DOHH2 (cell line): ENCODE measurements around the gene MEIS2.

Experiments used
- H3F3A ChIP-seq: fragments of 200-600 bp; sonication (generic), shearing (Covaris generic); 2 replicates; pipeline ENCODE4 v1.6.0; 2016; ENCODE audit warnings: antibody characterized with exemption, mild to moderate bottlenecking; ENCODE audit not compliant: control insufficient read depth, insufficient read depth
- H3K27ac ChIP-seq: fragments of 200-600 bp; sonication (generic); 2 replicates; pipeline ENCODE4 v1.5.1; 2014; ENCODE audit warnings: low read depth, mild to moderate bottlenecking, low read length, moderate library complexity
- H3K27me3 ChIP-seq: fragments of 200-600 bp; sonication (generic); 2 replicates; pipeline ENCODE4 v1.6.1; 2014; ENCODE audit warnings: mild to moderate bottlenecking, low read length, mixed read lengths; ENCODE audit not compliant: control insufficient read depth
- H3K36me3 ChIP-seq: fragments of 200-600 bp; sonication (generic); 2 replicates; pipeline ENCODE4 v1.6.1; 2014; ENCODE audit warnings: mild to moderate bottlenecking, low read length, moderate library complexity, mixed read lengths; ENCODE audit not compliant: control insufficient read depth
- H3K4me1 ChIP-seq: fragments of 200-600 bp; sonication (generic); 2 replicates; pipeline ENCODE4 v1.6.1; 2014; ENCODE audit warnings: mild to moderate bottlenecking, low read length, mixed read lengths; ENCODE audit not compliant: control insufficient read depth
- H3K4me2 ChIP-seq: fragments of 200-600 bp; sonication (generic); 2 replicates; pipeline ENCODE4 v1.6.0; 2014; ENCODE audit warnings: mild to moderate bottlenecking, low read length, moderate library complexity
- H3K4me3 ChIP-seq: fragments of 200-600 bp; sonication (generic); 2 replicates; pipeline ENCODE4 v1.5.1; 2014; ENCODE audit warnings: mild to moderate bottlenecking, low read length, mixed read lengths
- H3K79me2 ChIP-seq: fragments of 200-600 bp; sonication (generic); 2 replicates; pipeline ENCODE4 v1.6.1; 2014; ENCODE audit warnings: mild to moderate bottlenecking, low read length, mixed read lengths; ENCODE audit not compliant: control insufficient read depth
- H3K9me2 ChIP-seq: fragments of 200-600 bp; sonication (generic); replicated peaks from 2 replicates; pipeline ENCODE4 v1.6.1; 2014; ENCODE audit warnings: mild to moderate bottlenecking, low read length, mixed read lengths; ENCODE audit not compliant: control insufficient read depth
- H3K9me3 ChIP-seq: fragments of 200-600 bp; sonication (generic); 2 replicates; pipeline ENCODE4 v1.6.1; 2014; ENCODE audit warnings: antibody characterized with exemption, low read length, mixed read lengths; ENCODE audit not compliant: control insufficient read depth, insufficient read depth
- H4K20me1 ChIP-seq: fragments of 200-600 bp; sonication (generic); 2 replicates; pipeline ENCODE4 v1.6.0; 2014; ENCODE audit warnings: low read depth, mild to moderate bottlenecking, antibody characterized with exemption, low read length, moderate library complexity; ENCODE audit not compliant: control insufficient read depth, insufficient read depth
- EZH2phosphoT487 ChIP-seq: fragments of 200-600 bp; sonication (generic); IDR thresholded peaks from 2 replicates; pipeline ENCODE4 v1.6.1; 2017; ENCODE audit warnings: borderline replicate concordance, mild to moderate bottlenecking, antibody characterized with exemption, low read length, moderate library complexity, mixed read lengths
- TF ChIP-seq, protein P1 (sequence below): fragments of 200-600 bp; sonication (generic); IDR thresholded peaks from one replicate; pipeline ENCODE4 v1.5.1; 2014; ENCODE audit warnings: antibody characterized with exemption, mild to moderate bottlenecking, low read depth, low read length; ENCODE audit not compliant: poor library complexity, severe bottlenecking

MEIS2 gene

DNA sequence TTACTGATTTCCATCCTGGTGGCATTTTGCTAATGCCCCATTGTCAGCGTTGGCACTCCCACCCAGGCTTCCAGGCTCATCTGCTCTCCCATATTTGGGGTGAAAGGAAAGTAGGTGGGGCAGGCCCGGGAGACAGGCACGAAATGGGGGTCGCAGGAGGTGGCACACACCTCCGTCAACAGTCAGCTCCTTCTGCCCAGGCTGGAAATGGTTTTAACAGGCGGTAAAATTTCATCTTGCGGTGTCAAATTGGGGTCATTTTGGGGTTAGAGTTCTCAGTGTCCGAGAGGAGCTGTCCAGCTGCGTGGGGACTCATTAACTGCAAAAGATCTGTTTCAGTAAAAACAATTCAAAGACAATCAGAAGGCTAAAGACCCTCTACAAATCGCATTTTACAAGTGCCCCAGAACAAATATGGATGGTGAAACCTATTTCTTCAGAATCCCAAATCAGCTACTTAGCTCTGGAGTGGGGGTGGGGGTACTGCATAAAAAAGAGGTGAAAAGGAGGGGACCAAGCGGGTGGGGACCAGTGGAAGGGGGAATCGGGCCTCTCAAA, 4.2 kb upstream of the MEIS2 start:
- no peak overlapping the region for H3K27ac ChIP-seq
- H3K4me1 ChIP-seq = peaks cover 13% of the 10 kb centered on the region
- TF ChIP-seq, protein P1, sequence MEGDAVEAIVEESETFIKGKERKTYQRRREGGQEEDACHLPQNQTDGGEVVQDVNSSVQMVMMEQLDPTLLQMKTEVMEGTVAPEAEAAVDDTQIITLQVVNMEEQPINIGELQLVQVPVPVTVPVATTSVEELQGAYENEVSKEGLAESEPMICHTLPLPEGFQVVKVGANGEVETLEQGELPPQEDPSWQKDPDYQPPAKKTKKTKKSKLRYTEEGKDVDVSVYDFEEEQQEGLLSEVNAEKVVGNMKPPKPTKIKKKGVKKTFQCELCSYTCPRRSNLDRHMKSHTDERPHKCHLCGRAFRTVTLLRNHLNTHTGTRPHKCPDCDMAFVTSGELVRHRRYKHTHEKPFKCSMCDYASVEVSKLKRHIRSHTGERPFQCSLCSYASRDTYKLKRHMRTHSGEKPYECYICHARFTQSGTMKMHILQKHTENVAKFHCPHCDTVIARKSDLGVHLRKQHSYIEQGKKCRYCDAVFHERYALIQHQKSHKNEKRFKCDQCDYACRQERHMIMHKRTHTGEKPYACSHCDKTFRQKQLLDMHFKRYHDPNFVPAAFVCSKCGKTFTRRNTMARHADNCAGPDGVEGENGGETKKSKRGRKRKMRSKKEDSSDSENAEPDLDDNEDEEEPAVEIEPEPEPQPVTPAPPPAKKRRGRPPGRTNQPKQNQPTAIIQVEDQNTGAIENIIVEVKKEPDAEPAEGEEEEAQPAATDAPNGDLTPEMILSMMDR = no peak
- TF ChIP-seq EZH2phosphoT487 = no peak
- no peak overlapping the region for H3K4me3 ChIP-seq
- peaks cover 8% of the 10 kb centered on the region for H3K36me3 ChIP-seq
- no peaks in the 10 kb centered on the region for H3K27me3 ChIP-seq
- no peak overlapping the region for H3K4me2 ChIP-seq
- H3K9me3 ChIP-seq = no peaks in the 10 kb centered on the region
- H4K20me1 ChIP-seq = no peaks in the 10 kb centered on the region
- H3F3A ChIP-seq = peaks cover 29% of the 10 kb centered on the region
- H3K9me2 ChIP-seq = no peaks in the 10 kb centered on the region
- peaks cover 35% of the 10 kb centered on the region for H3K79me2 ChIP-seq

DNA sequence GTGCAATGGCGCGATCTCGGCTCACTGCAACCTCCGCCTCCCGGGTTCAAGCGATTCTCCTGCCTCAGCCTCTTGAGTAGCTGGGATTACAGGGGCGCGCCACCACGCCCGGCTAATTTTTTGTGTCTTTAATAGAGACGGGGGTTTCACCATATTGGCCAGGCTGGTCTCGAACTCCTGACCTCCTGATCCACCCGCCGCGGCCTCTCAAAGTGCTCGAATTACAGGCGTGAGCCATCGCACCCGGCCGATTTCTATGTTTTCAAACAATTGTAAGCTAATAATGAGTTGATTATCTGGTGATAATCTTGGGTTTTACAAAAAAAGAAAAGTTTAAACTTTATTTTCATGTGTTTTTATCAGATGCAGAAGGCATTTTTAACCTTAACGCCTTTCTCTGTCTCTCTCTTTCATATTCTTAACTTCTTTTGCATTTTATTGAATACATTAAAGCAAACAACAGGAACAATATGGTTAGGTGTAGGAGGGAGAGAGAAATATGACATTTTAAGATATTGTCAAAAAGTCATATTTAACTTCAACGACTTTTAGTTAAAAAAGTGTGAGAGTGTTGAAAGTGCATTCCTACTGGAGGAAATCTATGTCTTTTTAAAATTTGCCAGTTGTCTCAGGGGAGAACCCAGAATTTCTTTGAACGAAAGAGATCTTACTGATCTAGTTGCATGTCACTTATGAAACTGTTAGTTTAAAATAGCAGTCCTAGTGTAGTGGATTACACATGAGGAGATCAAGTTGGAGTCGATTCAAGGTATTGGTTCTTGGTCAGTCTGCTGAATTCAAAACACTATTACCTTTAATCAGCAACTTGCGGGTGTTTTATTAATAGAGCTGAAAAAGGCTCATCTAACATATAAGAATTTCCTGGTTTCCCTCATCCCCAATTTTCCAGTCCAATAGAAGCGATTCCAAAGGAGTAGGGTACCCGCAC, 3.4 kb upstream of the MEIS2 start:
- no peaks in the 10 kb centered on the region for H3K27me3 ChIP-seq
- peaks cover 26% of the 10 kb centered on the region for H3F3A ChIP-seq
- no peaks in the 10 kb centered on the region for H3K9me3 ChIP-seq
- no peak overlapping the region for H3K4me3 ChIP-seq
- H3K9me2 ChIP-seq = no peaks in the 10 kb centered on the region
- no peaks in the 10 kb centered on the region for H4K20me1 ChIP-seq
- H3K79me2 ChIP-seq = peaks cover 42% of the 10 kb centered on the region
- no peak overlapping the region for H3K4me2 ChIP-seq
- peaks cover 11% of the 10 kb centered on the region for H3K36me3 ChIP-seq
- no peak for TF ChIP-seq EZH2phosphoT487
- TF ChIP-seq, protein P1 = no peak
- peaks cover 13% of the 10 kb centered on the region for H3K4me1 ChIP-seq
- H3K27ac ChIP-seq = no peak overlapping the region

DNA sequence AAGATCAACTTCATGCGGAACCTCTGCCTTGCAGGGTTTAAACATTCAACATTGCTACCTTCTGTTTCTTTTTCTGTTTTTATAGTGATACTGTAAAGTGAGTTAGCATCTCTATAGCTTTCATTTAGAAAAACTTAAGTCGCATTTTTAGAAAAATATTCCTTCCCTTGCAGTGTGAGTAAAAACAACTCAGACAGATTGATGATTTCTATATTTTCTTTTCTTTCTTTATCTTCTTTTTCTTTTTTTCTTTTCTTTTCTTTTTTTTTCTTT, 2.8 kb upstream of the MEIS2 start:
- Histone ChIP-seq H3K9me3 (no peaks in the 10 kb centered on the region), H4K20me1 (no peaks in the 10 kb centered on the region), H3K79me2 (peaks cover 49% of the 10 kb centered on the region), H3K9me2 (no peaks in the 10 kb centered on the region), H3K4me3 (no peak overlapping the region), H3K36me3 (peaks cover 11% of the 10 kb centered on the region), H3K4me1 (peaks cover 13% of the 10 kb centered on the region), H3K4me2 (no peak overlapping the region), H3F3A (peaks cover 26% of the 10 kb centered on the region), H3K27ac (no peak overlapping the region), H3K27me3 (no peaks in the 10 kb centered on the region)
- TF ChIP-seq, protein P1 = no peak
- TF ChIP-seq EZH2phosphoT487 = no peak
